ENCODE results near the gene VIPR2. TPM values are rescaled to one million over a fixed set of nuclear protein-coding genes. Genes with fewer than 3 reads are reported as not detected.
A peak's percentile ranks its signal among the peaks of the same experiment; 100 is the strongest.
"Not testable (repeated sequence)": the region's sequence is repeated elsewhere in the genome, so short reads cannot be mapped to it uniquely, and the experiment has no call there.

Gene VIPR2
- total and polyA plus RNA-seq, 4 donors, result 6.0 to 11.3 (median 8.4) TPM

GRCh38 chr7:159132670-159133443 lies 11.8 kb downstream of the VIPR2 start:
- not testable (repeated sequence) for H3K4me1 ChIP-seq (ENCODE audit: control insufficient read depth, insufficient read depth, low read length); H3K27me3 ChIP-seq (ENCODE audit: control insufficient read depth, insufficient read depth, low read length); H3K36me3 ChIP-seq (ENCODE audit: control insufficient read depth, insufficient read depth, low read length); DNase-seq (ENCODE audit: low read depth in 4 of 6, low spot score in 6 of 6); H3K4me3 ChIP-seq (ENCODE audit: low read depth, low read length); H3K9me3 ChIP-seq (ENCODE audit: control insufficient read depth, insufficient read depth, low read length); H3K27ac ChIP-seq (ENCODE audit: low read depth, low read length)
- 97% methylated on average over 3 of the region's 14 CpGs for WGBS (ENCODE audit: insufficient coverage)

- H3K36me3 ChIP-seq (ENCODE audit: control insufficient read depth, insufficient read depth, low read length), result peaks cover 6% of the 10 kb centered on the region
- 71% methylated on average over 8 of the region's 8 CpGs for WGBS (ENCODE audit: insufficient coverage)
- no peaks in the 10 kb centered on the region for H3K9me3 ChIP-seq (ENCODE audit: control insufficient read depth, insufficient read depth, low read length)
- no peak for DNase-seq (ENCODE audit: low read depth in 4 of 6, low spot score in 6 of 6)
- no peak overlapping the region for H3K27ac ChIP-seq (ENCODE audit: low read depth, low read length)
- no peaks in the 10 kb centered on the region for H3K27me3 ChIP-seq (ENCODE audit: control insufficient read depth, insufficient read depth, low read length)
- H3K4me3 ChIP-seq (ENCODE audit: low read depth, low read length), result no peak overlapping the region
- peaks cover 3% of the 10 kb centered on the region for H3K4me1 ChIP-seq (ENCODE audit: control insufficient read depth, insufficient read depth, low read length)
These were observed 13.8 kb downstream of the VIPR2 start for GRCh38 chr7:159130820-159131219.

GRCh38 chr7:159130199-159130775 lies 14.4 kb downstream of the VIPR2 start:
- H3K27me3 ChIP-seq (ENCODE audit: control insufficient read depth, insufficient read depth, low read length), result no peaks in the 10 kb centered on the region
- peaks cover 3% of the 10 kb centered on the region for H3K4me1 ChIP-seq (ENCODE audit: control insufficient read depth, insufficient read depth, low read length)
- H3K36me3 ChIP-seq (ENCODE audit: control insufficient read depth, insufficient read depth, low read length), result peaks cover 6% of the 10 kb centered on the region
- no peak overlapping the region for H3K27ac ChIP-seq (ENCODE audit: low read depth, low read length)
- WGBS (ENCODE audit: insufficient coverage), result 90% methylated on average over 5 of the region's 9 CpGs
- H3K4me3 ChIP-seq (ENCODE audit: low read depth, low read length), result no peak overlapping the region
- DNase-seq (ENCODE audit: low read depth in 4 of 6, low spot score in 6 of 6), result no peak
- no peaks in the 10 kb centered on the region for H3K9me3 ChIP-seq (ENCODE audit: control insufficient read depth, insufficient read depth, low read length)

GRCh38 chr7:159128767-159129166 lies 15.9 kb downstream of the VIPR2 start:
- Histone ChIP-seq H3K9me3 (ENCODE audit: control insufficient read depth, insufficient read depth, low read length) (no peaks in the 10 kb centered on the region), H3K27me3 (ENCODE audit: control insufficient read depth, insufficient read depth, low read length) (no peaks in the 10 kb centered on the region), H3K36me3 (ENCODE audit: control insufficient read depth, insufficient read depth, low read length) (peaks cover 6% of the 10 kb centered on the region), H3K4me1 (ENCODE audit: control insufficient read depth, insufficient read depth, low read length) (peaks cover 3% of the 10 kb centered on the region), H3K4me3 (ENCODE audit: low read depth, low read length) (no peak overlapping the region), H3K27ac (ENCODE audit: low read depth, low read length) (no peak overlapping the region)
- DNase-seq (ENCODE audit: low read depth in 4 of 6, low spot score in 6 of 6), result no peak
- 77% methylated on average over 5 of the region's 10 CpGs for WGBS (ENCODE audit: insufficient coverage)

- Histone ChIP-seq H3K4me1 (ENCODE audit: control insufficient read depth, insufficient read depth, low read length) (peaks cover 3% of the 10 kb centered on the region), H3K36me3 (ENCODE audit: control insufficient read depth, insufficient read depth, low read length) (peaks cover 6% of the 10 kb centered on the region), H3K27me3 (ENCODE audit: control insufficient read depth, insufficient read depth, low read length) (no peaks in the 10 kb centered on the region), H3K9me3 (ENCODE audit: control insufficient read depth, insufficient read depth, low read length) (no peaks in the 10 kb centered on the region), H3K27ac (ENCODE audit: low read depth, low read length) (no peak overlapping the region), H3K4me3 (ENCODE audit: low read depth, low read length) (no peak overlapping the region)
- DNase-seq (ENCODE audit: low read depth in 4 of 6, low spot score in 6 of 6), result no peak
- WGBS (ENCODE audit: insufficient coverage), result 92% methylated on average over 12 of the region's 16 CpGs
These were observed 16.7 kb downstream of the VIPR2 start for GRCh38 chr7:159127691-159128642.

GRCh38 chr7:159126311-159127260 lies 18.1 kb downstream of the VIPR2 start:
- Histone ChIP-seq H3K4me1 (ENCODE audit: control insufficient read depth, insufficient read depth, low read length) (peaks cover 3% of the 10 kb centered on the region), H3K27me3 (ENCODE audit: control insufficient read depth, insufficient read depth, low read length) (no peaks in the 10 kb centered on the region), H3K4me3 (ENCODE audit: low read depth, low read length) (no peak overlapping the region), H3K27ac (ENCODE audit: low read depth, low read length) (no peak overlapping the region), H3K36me3 (ENCODE audit: control insufficient read depth, insufficient read depth, low read length) (peaks cover 6% of the 10 kb centered on the region), H3K9me3 (ENCODE audit: control insufficient read depth, insufficient read depth, low read length) (no peaks in the 10 kb centered on the region)
- DNase-seq (ENCODE audit: low read depth in 4 of 6, low spot score in 6 of 6), result peak in 2 of 6 donors; percentile 35 to 82
- 60% methylated on average over 20 of the region's 21 CpGs for WGBS (ENCODE audit: insufficient coverage)

- no peak for DNase-seq (ENCODE audit: low read depth in 4 of 6, low spot score in 6 of 6)
- H3K27me3 ChIP-seq (ENCODE audit: control insufficient read depth, insufficient read depth, low read length), result no peaks in the 10 kb centered on the region
- H3K4me3 ChIP-seq (ENCODE audit: low read depth, low read length), result no peak overlapping the region
- peaks cover 6% of the 10 kb centered on the region for H3K36me3 ChIP-seq (ENCODE audit: control insufficient read depth, insufficient read depth, low read length)
- WGBS (ENCODE audit: insufficient coverage), result 77% methylated on average over 3 of the region's 3 CpGs
- H3K27ac ChIP-seq (ENCODE audit: low read depth, low read length), result no peak overlapping the region
- H3K4me1 ChIP-seq (ENCODE audit: control insufficient read depth, insufficient read depth, low read length), result peaks cover 3% of the 10 kb centered on the region
- H3K9me3 ChIP-seq (ENCODE audit: control insufficient read depth, insufficient read depth, low read length), result no peaks in the 10 kb centered on the region
These were observed 18.8 kb downstream of the VIPR2 start for GRCh38 chr7:159125955-159126270.

GRCh38 chr7:159125104-159125954 lies 19.3 kb downstream of the VIPR2 start:
- no peak for DNase-seq (ENCODE audit: low read depth in 4 of 6, low spot score in 6 of 6)
- no peak overlapping the region for H3K27ac ChIP-seq (ENCODE audit: low read depth, low read length)
- no peaks in the 10 kb centered on the region for H3K27me3 ChIP-seq (ENCODE audit: control insufficient read depth, insufficient read depth, low read length)
- H3K36me3 ChIP-seq (ENCODE audit: control insufficient read depth, insufficient read depth, low read length), result peaks cover 6% of the 10 kb centered on the region
- 82% methylated on average over 6 of the region's 9 CpGs for WGBS (ENCODE audit: insufficient coverage)
- peaks cover 3% of the 10 kb centered on the region for H3K4me1 ChIP-seq (ENCODE audit: control insufficient read depth, insufficient read depth, low read length)
- H3K4me3 ChIP-seq (ENCODE audit: low read depth, low read length), result no peak overlapping the region
- H3K9me3 ChIP-seq (ENCODE audit: control insufficient read depth, insufficient read depth, low read length), result no peaks in the 10 kb centered on the region
